Sigmoid colon (tissue), 4 donors: Measurements from ENCODE around the gene PAQR4.

Source experiments
- CTCF ChIP-seq, 4 experiments: fragments of 450-650 bp in 3 of 4; fragments of 200-600 bp in 1 of 4; IDR thresholded peaks; one replicate each; pipeline ENCODE4 v1.5.1; 2016 to 2019; ENCODE audit warnings: antibody characterized with exemption in 4 of 4, mild to moderate bottlenecking in 3 of 4, moderate library complexity in 2 of 4
- EP300 ChIP-seq, 4 donors: sonication (generic); formaldehyde crosslinking; IDR thresholded peaks; one replicate each; pipeline ENCODE4 v1.6.1; 2017; ENCODE audit warnings: antibody characterized with exemption in 4 of 4
- POLR2A ChIP-seq, 2 donors: fragments of 450-650 bp; IDR thresholded peaks; one replicate each; pipeline ENCODE4 v1.6.1; 2016; ENCODE audit warnings: antibody characterized with exemption in 2 of 2, mild to moderate bottlenecking in 2 of 2, moderate library complexity in 2 of 2
- POLR2AphosphoS5 ChIP-seq, 4 donors: sonication (generic); formaldehyde crosslinking; IDR thresholded peaks; one replicate each; pipeline ENCODE4 v1.6.1; 2017; ENCODE audit warnings: antibody characterized with exemption in 4 of 4

GRCh38 chr16:3004781-3005284 is 35.7 kb downstream of the PAQR4 start:
- TF ChIP-seq CTCF (IDR thresholded peaks at IDR 0.05) (no peak), POLR2A (IDR thresholded peaks at IDR 0.05) (no peak), POLR2AphosphoS5 (IDR thresholded peaks at IDR 0.05) (no peak), EP300 (IDR thresholded peaks at IDR 0.05) (no peak)
